GM18511 (cell line): Measurements from ENCODE around the gene TPRG1L.

Experiments
- ATAC-seq: cut with Tn5 transposase; IDR thresholded peaks from one replicate; pipeline ENCODE4 v1.9.1; 2021; ENCODE audit warnings: mild to moderate bottlenecking, moderate library complexity; ENCODE audit not compliant: unreplicated experiment

Gene TPRG1L

DNA sequence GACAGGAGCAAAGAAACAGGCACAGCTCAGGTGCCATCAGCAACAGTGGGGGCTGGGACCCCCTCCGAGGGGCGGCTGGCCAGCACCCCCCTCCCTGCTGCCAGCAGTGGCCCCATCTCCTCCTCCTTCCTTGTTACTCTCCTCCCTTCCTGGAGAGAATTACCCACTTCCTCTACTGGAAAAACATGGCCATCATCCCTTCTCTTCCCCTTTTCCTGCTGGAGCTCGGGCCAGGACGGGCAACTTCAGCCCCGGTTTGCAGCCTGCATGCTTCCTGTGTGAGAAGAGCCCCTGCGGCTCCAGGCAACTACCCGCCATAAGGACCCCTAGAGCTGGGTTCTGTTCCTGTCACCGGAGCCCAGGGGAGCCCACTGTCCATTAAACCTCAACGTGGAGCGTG lies 31.1 kb upstream of the TPRG1L start:
- ATAC-seq: no peak

GRCh38 chr1:3594706-3595377 lies 30.0 kb upstream of the TPRG1L start:
- ATAC-seq: no peak

DNA sequence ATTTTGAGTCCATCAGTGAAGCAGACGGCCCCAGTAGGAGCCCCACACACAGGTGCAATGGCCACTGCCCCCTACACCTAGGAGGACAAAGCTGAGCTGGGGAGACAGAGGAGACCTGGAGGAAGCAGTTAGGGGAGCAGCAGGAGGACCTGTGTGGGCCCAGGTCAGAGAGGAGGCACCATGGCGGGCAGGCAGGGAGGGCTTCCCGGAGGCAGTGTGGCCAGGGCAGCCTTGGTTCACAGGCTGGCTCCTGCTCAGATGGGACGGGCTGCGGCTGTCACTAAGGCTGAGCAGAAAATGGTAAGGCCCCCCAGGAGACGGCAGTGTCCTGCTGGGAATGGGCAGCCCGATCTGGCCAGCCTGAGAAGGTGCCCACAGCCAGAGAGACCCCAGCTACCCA lies 28.9 kb upstream of the TPRG1L start:
- ATAC-seq: no peak

GRCh38 chr1:3596663-3597598 lies 27.9 kb upstream of the TPRG1L start:
- no peak for ATAC-seq

DNA sequence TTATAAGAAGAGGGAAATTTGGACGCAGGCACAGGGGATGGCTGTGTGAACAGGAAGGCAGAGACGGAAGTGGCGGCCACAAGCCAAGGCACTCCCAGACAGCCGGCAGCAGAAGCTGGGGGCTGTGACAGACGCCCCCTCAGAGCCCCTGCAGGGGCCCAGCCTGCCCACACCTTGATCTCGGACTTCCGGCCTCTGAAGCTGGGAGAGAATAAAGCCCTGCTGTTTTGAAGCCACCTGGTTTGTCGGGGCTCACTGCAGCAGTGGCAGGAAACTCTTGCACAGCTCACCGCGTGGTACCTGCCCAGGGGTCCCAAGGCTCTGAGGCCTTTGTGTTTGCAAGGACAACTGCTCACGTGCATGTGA lies 27.2 kb upstream of the TPRG1L start:
- no peak for ATAC-seq

DNA sequence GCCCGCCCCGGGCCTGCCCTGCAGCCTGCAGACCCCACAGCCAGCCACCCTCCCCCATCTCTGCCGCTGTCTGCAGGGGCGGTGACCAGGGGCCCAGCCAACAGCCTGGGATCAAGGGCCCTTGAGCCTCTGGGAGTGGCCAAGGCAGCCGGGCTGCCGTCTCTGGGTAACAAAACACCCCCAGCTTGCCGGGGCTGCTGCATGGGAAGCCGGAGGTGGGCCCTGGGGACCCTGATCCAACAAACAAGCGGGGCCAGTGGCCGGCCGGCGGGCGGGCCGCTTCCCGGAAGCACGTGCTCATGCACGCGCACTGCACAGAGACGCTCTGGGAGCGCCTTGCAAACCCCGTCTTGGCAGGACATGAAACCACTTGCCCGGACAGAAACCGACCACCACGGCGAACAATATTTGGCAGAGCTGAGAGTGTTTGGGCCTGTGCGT lies 26.7 kb upstream of the TPRG1L start:
- no peak for ATAC-seq

GRCh38 chr1:3598522-3599285 lies 26.1 kb upstream of the TPRG1L start:
- no peak for ATAC-seq

DNA sequence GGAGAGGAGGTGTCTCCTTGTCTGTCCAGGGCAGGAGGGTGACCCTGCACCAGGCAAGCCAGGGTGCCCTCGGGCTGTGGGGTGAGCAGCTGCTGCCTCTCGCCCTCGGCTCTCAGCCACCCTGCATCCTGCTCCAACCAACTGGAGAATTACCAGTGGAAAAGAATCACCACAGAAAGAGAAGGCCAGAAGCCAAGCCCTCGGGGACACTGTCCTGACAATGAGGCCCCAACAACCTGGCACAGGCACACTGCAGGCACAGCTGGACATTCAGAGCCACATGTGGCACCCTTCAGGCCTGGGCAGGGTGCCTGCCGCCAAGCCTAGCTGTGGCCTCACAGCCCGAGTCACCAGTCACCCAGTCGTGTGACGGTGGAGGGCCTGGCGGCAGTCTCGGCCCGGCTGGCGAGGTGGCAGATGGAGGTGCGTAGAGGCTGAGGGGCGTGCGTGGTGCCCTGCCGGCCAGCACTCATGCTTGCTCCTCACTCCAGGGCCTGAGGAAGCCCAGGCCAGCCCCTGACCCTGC lies 25.5 kb upstream of the TPRG1L start:
- no peak for ATAC-seq

GRCh38 chr1:3599816-3600215 lies 25.0 kb upstream of the TPRG1L start:
- no peak for ATAC-seq

- no peak for ATAC-seq
Observed at GRCh38 chr1:3600354-3600753, 24.5 kb upstream of the TPRG1L start.

DNA sequence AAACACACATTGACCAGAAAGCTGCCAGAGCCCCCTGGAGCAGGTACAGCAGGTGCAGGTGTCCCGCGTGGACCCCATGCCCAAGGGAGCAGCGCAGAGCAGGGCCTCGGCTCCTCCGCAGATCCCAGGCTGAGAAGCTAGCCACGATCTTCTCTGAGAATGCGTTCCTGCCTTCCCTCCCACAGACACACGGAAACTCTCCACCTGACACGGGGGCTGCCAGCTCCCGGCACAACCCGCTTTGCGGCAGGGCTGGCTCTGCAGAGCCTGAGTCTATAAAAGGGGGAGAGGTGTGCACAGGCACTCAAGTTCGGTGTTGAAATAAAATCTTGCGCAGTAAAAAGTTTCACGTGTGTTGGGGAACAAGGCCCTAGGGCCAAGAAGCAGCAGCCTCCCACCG lies 23.1 kb upstream of the TPRG1L start:
- ATAC-seq: no peak

DNA sequence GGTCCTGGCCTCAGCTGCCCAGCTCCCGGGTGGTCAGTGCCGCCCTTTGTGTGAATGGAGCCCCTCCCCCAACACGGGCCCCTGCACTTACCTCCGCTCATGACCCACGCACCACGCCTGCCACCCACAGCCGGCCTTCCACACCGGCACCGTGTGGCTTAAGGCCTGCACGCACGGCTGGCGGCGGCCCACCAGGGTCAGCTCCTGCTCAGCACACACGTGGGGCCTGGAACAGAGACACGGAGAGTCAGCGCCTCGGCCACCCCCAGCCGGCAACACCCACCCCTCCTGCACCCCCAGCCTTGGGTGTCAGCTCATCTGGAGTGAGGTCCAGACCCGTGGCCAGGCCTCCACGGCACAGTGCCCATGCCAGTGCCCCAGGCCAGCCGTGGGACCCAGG lies 22.4 kb upstream of the TPRG1L start:
- ATAC-seq: no peak

DNA sequence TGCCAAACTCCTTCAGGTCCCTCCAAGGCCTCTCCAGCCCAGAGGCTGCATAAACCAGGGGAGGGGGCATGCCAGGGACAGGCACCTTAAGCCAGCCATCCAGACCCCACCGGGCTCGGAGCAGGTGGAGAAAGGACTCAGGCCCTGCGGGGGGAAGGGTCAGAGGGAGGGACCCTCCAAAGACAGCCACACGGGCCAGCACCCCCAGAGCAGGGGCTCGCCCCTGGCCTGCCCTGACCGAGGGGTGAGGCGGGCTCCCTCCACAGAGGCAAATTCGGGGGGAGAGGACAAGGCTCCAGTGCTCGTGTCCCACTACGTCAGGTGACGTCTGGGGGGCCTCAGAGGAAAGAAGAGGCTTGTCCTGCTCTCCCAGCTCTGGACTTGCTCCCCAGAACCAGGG lies 21.7 kb upstream of the TPRG1L start:
- no peak for ATAC-seq

DNA sequence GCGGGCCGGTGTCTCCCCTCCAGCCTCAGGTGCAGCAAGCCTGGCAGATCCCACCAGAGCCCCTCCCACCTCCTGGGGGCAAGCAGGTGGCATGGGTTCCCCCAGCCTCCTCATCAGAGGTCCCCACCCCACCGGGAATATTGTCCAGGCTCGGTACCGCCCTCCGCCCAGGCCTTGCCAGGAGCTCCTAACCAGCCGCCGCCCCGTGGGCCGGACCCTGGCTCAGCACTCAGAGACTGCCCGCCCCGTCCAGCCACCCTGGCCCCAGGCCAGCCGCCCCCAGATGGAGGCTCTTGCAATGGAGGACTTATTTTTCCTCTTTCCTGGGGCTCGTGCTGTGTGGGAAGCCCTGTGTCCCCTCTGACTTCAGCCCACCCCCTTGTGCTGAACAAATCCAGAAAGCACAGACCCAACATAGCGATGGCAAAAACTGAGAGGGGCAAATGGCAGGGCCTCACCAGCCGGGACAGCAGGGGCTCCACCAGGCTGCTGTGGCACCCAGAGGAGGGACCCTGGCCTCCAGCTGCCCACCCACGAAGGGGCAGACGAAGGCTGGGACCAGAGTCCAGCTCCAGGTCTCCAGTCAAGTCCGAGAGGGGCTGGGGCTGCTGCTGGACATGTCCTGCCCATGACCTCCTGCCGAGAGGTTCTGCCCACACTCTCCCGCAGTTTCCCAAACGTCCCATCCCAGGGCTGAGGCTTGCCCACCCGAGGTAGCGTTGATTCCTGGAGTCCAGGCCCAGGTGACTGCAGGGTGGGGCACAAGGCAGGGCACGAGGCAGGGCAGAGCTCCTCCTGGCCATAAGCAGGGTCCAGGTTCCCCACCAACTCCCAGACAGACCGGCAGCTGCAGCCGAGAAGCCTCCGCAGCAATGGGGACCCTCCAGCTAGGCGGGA lies 21.0 kb upstream of the TPRG1L start:
- no peak for ATAC-seq

- ATAC-seq: no peak
Observed at GRCh38 chr1:3604468-3604974, 20.3 kb upstream of the TPRG1L start.

DNA sequence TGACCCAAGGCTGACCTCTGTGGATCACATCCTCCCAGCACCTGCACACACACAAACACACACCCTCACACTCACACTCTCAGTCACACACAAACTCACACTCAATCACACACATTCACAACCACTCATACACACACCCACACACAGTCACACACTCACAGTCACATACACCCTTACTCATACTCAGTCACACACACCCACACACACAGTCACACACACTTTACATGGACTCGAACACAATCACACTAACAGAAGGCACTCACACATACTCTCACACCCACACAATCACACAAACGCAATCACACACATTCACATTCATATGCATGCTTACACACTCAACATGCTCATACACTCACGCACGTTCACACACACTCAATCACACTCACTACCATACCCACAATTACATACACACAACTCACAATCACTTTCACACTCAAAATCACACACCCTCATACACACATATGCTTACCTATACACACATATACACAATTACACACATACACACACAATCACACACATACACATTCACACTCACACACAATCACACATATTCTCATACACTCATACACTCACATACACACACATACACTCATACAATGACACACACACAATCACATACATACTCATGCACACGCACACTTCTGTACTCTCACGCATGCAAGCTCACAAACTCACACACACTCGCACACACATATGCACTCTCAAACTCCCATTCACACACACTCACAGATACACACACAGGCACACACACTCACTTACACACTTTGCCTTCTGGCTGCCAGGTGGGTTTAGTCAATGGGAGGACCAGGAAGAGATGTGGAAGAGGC lies 19.6 kb upstream of the TPRG1L start:
- ATAC-seq: no peak

DNA sequence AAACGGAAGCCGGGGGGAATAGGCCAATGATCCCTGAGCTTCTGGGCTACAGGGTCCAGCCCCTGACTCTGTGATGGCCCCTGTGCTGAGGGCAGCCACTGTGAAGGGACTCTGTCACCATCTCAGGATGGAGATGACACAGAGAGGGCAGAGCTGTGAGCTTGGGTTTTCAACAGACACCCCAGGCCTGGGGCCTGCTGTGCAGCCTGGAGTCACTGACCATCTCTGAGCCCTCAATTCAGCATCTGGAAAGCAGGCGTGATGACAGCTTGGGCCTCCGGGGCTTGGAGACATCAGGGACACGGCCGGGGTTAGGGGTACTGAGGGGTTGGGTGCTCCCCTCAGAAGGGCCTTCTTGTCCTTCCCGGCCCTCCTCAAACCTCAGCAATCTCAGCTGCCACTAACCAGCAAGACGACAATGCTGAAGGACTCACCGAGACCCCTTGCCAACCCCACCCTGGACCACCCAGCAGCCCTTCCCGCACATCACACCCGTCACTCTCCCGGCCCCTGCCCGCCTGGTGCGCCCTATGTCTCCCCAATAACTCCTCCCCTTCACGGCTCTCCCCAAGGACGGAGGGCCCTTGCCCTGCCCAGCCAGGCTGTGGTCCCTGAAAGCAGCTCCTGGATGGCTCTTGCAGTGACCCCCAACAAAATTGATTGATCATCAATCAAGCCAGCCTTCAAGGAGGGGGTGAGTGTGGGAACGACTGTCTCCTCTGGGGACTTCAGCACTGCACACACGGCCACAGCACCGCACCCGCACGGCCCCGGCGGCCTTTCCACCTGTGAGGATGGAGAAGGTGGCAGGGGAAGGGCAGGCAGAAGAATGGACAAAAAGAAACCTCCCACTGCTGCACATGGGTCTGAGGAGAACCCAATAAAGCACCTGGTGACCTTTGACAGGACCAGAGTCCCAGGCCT lies 17.8 kb upstream of the TPRG1L start:
- no peak for ATAC-seq

GRCh38 chr1:3607703-3608065 lies 17.1 kb upstream of the TPRG1L start:
- no peak for ATAC-seq
